Measurements from ENCODE around the gene GPR161. TPM values are rescaled to one million over a fixed set of nuclear protein-coding genes. Genes with fewer than 3 reads are reported as not detected.

The GPR161 gene
- total RNA-seq, 1 experiment from 2014 or later: 6.0 TPM

GRCh38 chr1:168167806-168168205, 31.1 kb upstream of the GPR161 start:
- Histone ChIP-seq H3K36me3 (ENCODE audit: low read depth) (no peaks in the 10 kb centered on the region), H3K27ac (no peak overlapping the region), H3K4me2 (no peak overlapping the region), H3K9me3 (ENCODE audit: insufficient read depth, low read depth) (no peaks in the 10 kb centered on the region), H3F3A (ENCODE audit: insufficient read depth, low read depth) (no peaks in the 10 kb centered on the region), H3K79me2 (ENCODE audit: low read depth) (no peaks in the 10 kb centered on the region), H3K4me1 (replicated peaks; ENCODE audit: insufficient read depth) (no peaks in the 10 kb centered on the region), H3K9me2 (ENCODE audit: insufficient read depth) (no peaks in the 10 kb centered on the region), H2AFZ (no peak overlapping the region), H3K27me3 (ENCODE audit: insufficient read depth, low read depth) (no peaks in the 10 kb centered on the region), H4K20me1 (ENCODE audit: insufficient read depth) (no peaks in the 10 kb centered on the region), H3K4me3 (no peak overlapping the region)
- CTCF ChIA-PET: no interaction called here
- no peak for DNase-seq
- POLR2A ChIA-PET (ENCODE audit: unreplicated experiment): no interaction called here
- intact Hi-C loops (cut with micrococcal nuclease; ENCODE audit: unreplicated experiment): no loop called here
- BruUV-seq (replicated peaks): no TSS peak
- TF ChIP-seq, protein P1, sequence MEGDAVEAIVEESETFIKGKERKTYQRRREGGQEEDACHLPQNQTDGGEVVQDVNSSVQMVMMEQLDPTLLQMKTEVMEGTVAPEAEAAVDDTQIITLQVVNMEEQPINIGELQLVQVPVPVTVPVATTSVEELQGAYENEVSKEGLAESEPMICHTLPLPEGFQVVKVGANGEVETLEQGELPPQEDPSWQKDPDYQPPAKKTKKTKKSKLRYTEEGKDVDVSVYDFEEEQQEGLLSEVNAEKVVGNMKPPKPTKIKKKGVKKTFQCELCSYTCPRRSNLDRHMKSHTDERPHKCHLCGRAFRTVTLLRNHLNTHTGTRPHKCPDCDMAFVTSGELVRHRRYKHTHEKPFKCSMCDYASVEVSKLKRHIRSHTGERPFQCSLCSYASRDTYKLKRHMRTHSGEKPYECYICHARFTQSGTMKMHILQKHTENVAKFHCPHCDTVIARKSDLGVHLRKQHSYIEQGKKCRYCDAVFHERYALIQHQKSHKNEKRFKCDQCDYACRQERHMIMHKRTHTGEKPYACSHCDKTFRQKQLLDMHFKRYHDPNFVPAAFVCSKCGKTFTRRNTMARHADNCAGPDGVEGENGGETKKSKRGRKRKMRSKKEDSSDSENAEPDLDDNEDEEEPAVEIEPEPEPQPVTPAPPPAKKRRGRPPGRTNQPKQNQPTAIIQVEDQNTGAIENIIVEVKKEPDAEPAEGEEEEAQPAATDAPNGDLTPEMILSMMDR (conservative IDR thresholded peaks at IDR 0.05): no peak

DNA sequence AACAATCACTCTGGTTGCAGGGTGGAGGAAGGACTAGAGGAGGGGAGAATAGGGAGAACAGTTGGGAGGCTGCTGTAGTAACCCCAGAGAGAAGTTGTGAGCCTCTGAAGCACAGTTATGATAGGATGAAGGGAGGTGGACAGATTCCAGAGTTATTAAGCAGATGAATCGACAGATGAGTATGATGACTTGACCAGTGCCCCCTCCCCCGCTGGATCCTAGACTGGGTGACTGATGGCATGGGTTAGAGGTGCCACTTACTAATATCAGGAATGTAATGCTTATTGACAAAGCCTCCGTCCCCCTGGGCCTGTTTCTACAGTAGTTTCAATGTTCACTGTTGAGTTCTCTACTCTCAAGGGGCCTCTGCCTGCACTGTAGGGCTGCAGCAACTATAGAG, 28.0 kb upstream of the GPR161 start:
- Histone ChIP-seq H3K27ac (no peak overlapping the region), H2AFZ (no peak overlapping the region), H3F3A (ENCODE audit: insufficient read depth, low read depth) (no peaks in the 10 kb centered on the region), H3K4me2 (no peak overlapping the region), H3K9me3 (ENCODE audit: insufficient read depth, low read depth) (no peaks in the 10 kb centered on the region; the same call in 1 of the 2 replicates), H3K4me3 (no peak overlapping the region), H3K36me3 (ENCODE audit: low read depth) (no peaks in the 10 kb centered on the region), H3K4me1 (replicated peaks; ENCODE audit: insufficient read depth) (no peaks in the 10 kb centered on the region), H4K20me1 (ENCODE audit: insufficient read depth) (no peaks in the 10 kb centered on the region), H3K27me3 (ENCODE audit: insufficient read depth, low read depth) (no peaks in the 10 kb centered on the region), H3K79me2 (ENCODE audit: low read depth) (no peaks in the 10 kb centered on the region), H3K9me2 (ENCODE audit: insufficient read depth) (no peaks in the 10 kb centered on the region)
- no TSS peak for BruUV-seq (replicated peaks)
- intact Hi-C loops (cut with micrococcal nuclease; ENCODE audit: unreplicated experiment): no loop called here
- no peak for DNase-seq
- ChIA-PET POLR2A (ENCODE audit: unreplicated experiment) (no interaction called here), CTCF (no interaction called here)
- no peak for TF ChIP-seq EZH2 (IDR thresholded peaks at IDR 0.05; ENCODE audit: low read depth)
- TF ChIP-seq, protein P1 (conservative IDR thresholded peaks at IDR 0.05): no peak

DNA sequence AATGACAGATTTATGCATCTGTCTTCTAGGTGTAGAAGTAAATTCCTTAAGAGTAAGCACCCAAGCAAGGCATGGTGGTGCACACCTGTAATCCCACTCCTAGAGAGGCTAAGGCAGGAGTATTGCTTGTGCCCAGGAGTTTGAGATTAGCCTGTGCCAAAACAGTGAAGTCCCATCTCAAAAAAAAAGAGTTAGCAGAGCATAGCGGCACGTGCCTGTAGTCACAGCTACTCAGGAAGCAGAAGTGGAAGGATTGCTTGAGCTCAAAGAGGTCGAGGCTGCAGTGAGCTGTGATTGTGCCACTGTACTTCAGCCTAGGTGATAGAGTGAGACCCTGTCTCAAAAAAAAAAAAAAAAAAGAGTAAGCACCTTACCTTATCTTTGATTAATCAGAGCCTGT, 26.9 kb upstream of the GPR161 start:
- Histone ChIP-seq H3K4me3 (no peak overlapping the region), H3F3A (ENCODE audit: insufficient read depth, low read depth) (no peaks in the 10 kb centered on the region), H3K9me2 (ENCODE audit: insufficient read depth) (no peaks in the 10 kb centered on the region), H3K9me3 (ENCODE audit: insufficient read depth, low read depth) (no peaks in the 10 kb centered on the region; the same call in 1 of the 2 replicates), H3K4me2 (no peak overlapping the region), H3K4me1 (replicated peaks; ENCODE audit: insufficient read depth) (no peaks in the 10 kb centered on the region), H2AFZ (no peak overlapping the region), H3K79me2 (ENCODE audit: low read depth) (no peaks in the 10 kb centered on the region), H3K27ac (no peak overlapping the region), H3K36me3 (ENCODE audit: low read depth) (no peaks in the 10 kb centered on the region), H4K20me1 (ENCODE audit: insufficient read depth) (no peaks in the 10 kb centered on the region), H3K27me3 (ENCODE audit: insufficient read depth, low read depth) (no peaks in the 10 kb centered on the region)
- intact Hi-C loops (cut with micrococcal nuclease; ENCODE audit: unreplicated experiment): no loop called here
- TF ChIP-seq, protein P1 (conservative IDR thresholded peaks at IDR 0.05): no peak
- no peak for TF ChIP-seq EZH2 (IDR thresholded peaks at IDR 0.05; ENCODE audit: low read depth)
- DNase-seq: no peak
- no TSS peak for BruUV-seq (replicated peaks)
- ChIA-PET POLR2A (ENCODE audit: unreplicated experiment) (no interaction called here), CTCF (interaction anchor here (0.7 kb wide), 1 partner anchor 158 kb away, joined by 20 read pairs; no protein-coding TSS in a partner anchor)

Measured in PC-9 (cell line).